ENCODE data around the gene PROM1.

The PROM1 gene

GRCh38 chr4:16029886-16030285, 53.9 kb downstream of the PROM1 start:
- no peak for DNase-seq (ENCODE audit: low read depth, low spot score)

DNA sequence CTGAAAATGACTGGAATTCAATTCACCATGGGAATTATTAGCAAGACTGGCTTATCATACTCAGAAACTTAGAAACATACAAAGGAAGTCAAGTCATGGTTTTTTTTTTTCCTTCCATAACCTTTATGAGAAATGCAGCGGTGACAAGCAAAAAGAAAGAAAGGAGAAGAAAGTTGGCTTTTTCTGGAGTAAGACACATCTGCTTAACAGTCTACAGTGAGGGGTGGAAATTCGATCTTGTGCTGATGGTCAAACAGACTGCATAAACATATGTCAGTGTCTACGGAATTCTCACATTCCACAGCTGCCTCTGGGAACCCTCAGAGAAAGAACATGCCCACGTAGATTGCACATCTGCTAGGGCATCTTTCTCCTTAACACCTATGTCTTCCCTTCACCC, 54.6 kb downstream of the PROM1 start:
- no peak for DNase-seq (ENCODE audit: low read depth, low spot score)

DNA sequence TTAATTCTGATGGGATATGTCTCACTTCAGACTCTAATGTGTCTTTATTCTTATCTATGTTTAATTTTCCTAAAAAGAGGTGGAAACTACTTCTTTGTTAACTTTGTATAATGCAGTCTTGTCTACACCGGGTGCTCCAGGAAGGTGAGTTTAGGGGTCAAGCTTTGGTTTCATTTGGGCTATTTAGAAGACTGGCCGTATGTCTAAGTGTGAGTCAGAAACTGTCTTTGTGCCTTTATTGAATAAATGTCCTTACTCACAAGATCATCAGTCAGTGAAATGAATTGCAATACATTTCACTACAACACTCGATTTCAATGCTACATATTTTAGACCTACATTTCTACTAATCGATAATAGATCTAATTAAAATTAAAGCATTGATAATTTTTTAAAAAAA, 56.2 kb downstream of the PROM1 start:
- no peak for DNase-seq (ENCODE audit: low read depth, low spot score)

DNA sequence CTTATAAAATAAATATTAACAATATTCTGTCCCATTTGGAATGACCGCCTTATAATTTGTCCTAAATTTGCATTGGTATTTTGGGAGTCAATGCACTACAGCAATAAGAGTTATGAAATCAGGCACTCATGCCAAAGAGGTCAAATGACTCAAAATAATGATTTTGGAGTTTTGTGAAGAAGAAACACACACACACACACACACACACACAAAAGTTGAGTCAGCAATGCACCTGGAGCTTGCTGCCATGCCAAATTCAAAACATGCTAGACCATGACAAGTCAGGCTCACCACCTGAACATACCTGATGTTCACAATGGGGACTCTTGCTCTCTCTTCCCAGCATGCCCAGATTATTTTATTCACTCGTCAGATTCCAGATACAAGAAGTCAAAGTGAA, 56.7 kb downstream of the PROM1 start:
- no peak for DNase-seq (ENCODE audit: low read depth, low spot score)

DNA sequence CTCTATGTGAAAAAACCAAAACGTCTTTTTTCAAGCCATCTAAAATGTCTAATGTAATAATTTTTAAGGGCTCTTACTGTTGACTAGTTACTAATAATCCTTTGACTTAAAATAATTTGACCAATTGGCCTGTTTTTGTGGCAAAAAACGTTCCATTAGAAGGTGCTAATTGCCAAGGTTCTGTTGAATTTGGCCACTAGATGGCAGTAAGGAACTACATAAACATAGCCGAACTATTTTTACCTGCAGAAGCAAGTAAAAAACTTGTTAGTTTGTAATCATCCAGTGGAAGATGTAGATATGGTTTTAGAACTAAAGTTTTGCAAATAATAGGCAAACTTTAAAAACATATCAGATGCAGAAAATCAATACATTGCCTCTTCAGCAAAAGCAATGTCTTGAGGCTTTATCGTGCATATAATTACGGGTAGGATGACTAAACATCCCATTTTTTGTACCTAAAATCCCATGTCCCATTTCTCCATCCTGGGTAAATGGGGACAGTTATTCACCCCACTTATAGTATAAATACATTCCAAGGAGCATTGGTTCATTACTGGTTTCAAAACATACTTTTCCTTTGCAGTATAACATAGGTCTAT, 57.6 kb downstream of the PROM1 start:
- no peak for DNase-seq (ENCODE audit: low read depth, low spot score)

DNA sequence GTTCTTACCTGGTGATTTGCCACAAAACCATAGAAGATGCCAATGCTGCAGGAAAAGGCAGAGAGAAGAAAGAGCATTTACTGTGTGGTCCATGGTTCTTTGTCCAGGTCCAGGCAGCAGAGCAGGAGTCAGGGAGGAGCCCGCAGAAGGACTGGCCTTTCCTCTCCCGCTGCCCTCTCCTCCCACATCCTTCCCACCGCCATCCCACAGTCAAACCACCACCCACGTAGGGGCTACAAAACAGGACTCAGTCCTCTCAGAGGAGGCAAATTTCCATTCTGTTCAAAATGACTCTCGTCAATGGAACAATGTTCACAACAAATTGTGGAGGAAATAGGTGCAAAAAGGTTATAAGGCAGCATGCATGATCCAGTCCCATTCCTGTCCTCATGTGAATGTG, 58.6 kb downstream of the PROM1 start:
- DNase-seq (ENCODE audit: low read depth, low spot score) = no peak

- no peak for DNase-seq (ENCODE audit: low read depth, low spot score)
These were observed 59.9 kb downstream of the PROM1 start for GRCh38 chr4:16023776-16024408.

DNA sequence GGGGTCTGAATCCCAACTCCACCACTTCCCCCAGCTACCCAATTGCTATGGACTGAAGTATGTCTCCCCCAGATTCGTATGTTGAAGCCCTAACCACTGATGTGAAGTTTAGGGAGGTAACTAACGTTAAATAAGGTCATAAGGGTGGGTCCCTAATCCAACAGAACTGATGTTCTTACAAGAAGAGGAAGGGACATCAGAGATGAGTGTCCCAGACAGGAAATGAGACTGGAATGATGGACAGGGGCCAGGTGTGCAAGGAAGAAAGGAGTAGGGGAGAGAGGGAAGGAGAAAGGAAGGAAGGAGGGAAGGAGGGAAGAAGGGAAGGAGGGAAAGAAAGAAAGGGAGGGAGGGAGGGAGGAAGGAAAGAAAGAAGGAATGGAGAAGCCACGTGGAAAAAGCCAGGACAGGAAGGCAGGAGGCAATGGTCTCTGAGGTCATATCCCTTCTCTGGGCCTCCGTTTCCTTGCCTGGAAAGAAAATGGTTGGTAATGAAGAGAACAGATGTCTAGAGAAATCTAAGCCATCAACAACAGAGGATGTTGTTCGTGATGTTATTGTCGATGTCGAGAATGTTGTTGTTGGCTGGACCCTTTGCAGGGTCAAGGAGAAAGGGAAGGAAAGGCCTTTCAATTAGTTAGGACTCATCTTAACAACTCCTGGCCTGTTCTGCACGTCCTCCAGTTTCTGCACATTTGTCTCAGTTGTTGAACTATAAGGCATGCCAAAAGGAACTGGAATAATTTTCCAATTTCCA, 61.8 kb downstream of the PROM1 start:
- DNase-seq (ENCODE audit: low read depth, low spot score) = no peak

GRCh38 chr4:16019649-16020048, 64.2 kb downstream of the PROM1 start:
- no peak for DNase-seq (ENCODE audit: low read depth, low spot score)

DNA sequence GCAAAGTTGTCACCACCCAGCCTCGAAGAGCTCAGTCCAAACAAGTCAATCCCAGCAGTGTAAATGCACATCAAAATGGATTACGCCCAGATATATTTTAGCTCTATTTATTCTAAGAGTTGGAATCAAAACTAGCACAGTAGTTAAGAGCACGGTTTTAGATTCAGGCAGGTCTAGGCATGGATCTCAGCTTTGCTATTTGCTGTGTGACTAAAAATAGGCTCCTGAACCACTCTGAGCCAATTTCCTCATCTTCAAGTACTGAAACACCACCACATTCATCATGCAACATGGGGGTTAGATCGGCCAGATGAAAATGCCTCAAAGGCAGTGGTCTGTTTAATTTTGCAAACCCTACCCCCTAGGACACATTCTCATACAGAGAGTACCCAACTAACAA, 65.0 kb downstream of the PROM1 start:
- no peak for DNase-seq (ENCODE audit: low read depth, low spot score)

GRCh38 chr4:16018061-16018676, 65.7 kb downstream of the PROM1 start:
- DNase-seq (ENCODE audit: low read depth, low spot score) = no peak

- no peak for DNase-seq (ENCODE audit: low read depth, low spot score)
These were observed 67.3 kb downstream of the PROM1 start for GRCh38 chr4:16016536-16016935.

DNA sequence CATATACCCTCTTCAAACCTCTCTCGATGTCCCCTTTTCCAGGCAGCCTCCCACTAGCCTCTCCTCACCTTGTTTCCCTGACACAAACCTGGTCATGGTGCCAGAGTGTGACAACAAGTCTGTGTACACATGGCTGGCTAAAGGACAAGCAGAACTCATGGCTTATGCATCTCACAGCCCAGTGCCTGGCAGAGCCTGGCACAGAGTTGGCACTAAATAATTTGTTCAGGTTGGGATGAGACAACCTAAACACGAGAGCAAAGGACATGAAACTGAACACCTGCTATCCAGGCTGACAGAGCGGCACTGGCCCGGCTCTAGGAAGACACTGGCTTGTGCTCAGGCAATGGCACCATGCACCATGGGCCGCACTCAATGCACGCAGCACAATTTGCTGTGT, 72.7 kb downstream of the PROM1 start:
- DNase-seq (ENCODE audit: low read depth, low spot score) = no peak

DNA sequence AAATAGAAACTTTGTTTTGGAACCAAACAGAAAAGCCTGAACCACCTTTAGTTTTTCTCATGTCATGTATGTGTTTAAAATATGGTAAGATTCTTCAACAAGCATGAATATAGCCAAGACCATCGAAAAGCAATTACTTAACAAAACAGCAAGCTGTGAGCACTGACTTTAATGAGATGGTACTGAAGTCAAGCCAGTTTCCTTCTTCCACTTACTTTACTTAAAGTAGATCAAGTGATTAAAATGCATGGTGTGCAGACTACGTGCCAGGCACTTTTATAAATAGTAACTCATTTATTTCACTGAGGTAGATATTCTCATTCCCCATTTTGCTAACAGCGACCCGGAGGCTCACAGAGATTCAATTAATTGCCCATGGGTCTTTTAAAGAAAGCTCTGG, 74.7 kb downstream of the PROM1 start:
- no peak for DNase-seq (ENCODE audit: low read depth, low spot score)

DNA sequence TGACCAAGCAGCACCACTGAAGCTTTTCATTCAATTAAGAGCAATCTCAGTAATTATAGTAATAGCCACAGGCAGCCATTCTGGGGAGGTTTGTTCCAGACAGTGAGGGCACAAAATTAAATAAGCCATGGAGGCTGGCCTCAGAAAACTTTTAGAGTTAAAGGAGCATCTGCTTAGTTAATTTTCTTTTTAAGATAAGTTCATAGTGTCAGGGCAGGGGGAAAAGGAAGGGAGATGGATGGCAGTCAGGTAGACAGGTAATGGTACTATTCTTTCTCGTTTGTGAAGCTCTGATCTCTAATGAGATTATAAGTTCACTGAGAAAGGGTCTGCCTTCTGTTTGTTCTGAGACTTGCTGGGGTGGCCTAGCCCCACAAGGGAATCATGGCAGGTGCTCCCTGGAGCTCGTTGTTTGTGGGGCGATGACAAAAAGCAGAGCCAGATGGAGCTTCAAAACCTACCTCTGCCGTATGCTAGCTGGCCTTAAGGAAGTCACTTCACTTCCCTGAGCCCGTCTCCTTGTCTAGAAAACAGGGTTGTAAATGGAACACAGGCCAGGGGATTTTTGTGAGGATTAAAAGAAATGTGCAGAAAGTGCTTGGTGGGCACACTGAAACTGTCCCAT, 76.2 kb downstream of the PROM1 start:
- no peak for DNase-seq (ENCODE audit: low read depth, low spot score)

GRCh38 chr4:16006771-16007446, 76.9 kb downstream of the PROM1 start:
- no peak for DNase-seq (ENCODE audit: low read depth, low spot score)

DNA sequence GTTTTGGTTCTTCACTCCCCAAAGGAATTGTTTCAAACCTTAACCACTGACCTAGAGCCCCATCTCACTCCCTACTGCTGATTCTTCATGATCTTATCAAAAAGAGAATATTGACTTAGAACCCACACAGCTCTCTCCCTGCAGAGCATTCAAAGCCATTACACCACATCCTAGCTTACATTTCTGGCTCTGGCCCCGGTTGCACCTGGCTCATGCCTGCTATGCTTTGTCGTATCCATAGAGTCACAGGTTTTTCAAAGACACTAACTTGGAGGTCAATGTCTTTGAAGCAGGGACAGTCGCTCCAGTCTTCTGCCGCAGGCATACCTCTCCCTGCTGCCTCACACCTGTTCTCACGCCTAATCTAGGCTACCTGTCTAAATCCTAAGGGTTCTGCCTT, 78.1 kb downstream of the PROM1 start:
- no peak for DNase-seq (ENCODE audit: low read depth, low spot score)

DNA sequence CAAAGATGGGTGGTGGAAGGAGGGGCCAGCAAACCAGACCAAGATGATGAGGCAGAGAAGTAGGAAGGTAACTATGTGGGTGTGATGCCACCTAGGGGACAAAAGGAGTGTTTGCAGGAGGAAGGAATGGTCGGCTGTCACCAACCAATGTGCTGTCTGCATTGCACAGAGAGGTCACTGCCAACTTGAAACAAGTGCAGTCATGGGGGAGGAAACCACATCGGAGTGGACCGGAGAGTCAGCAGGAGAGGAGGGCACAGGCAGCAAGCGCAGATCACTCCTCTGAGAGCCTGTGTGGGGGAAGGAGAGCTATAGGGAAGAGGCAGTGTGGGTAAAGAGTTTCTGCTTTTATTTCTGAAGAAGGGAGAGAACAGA, 82.4 kb downstream of the PROM1 start:
- peak; percentile 74 for DNase-seq (ENCODE audit: low read depth, low spot score)

DNA sequence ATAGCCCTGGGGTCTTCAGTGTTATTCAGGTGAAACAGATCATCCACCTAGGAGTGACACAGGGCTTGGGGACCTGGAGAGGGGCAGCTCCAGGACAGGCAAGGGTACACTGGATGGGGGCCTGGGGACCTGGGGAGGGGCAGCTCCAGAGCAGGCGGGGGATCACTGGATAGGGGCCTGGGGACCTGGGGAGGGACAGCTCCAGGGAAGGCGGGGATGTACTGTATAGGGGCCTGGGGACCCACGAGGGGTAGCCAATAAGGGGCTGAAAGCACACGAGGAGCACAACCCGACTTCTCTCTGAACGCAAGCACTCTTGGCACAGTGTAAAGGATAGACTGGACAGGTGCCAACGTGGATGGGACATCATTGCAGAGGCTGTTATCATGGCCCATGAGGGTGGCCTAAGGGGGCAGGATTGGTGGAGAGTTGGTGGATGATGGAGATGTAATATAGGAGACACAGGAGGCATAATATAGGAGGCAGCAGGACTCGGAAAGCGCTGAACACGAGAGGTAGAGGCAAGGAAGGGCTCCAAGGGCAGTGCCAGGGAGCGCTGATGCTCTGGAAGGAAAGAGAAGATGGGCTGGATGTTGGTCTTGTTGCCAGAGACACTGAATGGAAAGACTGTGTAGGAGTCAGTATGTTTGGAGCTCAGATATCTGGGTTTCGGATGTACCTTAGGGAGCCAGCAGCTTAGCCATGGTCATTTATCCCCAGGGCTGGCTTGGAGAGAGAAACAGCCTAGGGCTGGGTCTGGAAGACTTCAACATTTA, 82.9 kb downstream of the PROM1 start:
- DNase-seq (ENCODE audit: low read depth, low spot score) = no peak

DNA sequence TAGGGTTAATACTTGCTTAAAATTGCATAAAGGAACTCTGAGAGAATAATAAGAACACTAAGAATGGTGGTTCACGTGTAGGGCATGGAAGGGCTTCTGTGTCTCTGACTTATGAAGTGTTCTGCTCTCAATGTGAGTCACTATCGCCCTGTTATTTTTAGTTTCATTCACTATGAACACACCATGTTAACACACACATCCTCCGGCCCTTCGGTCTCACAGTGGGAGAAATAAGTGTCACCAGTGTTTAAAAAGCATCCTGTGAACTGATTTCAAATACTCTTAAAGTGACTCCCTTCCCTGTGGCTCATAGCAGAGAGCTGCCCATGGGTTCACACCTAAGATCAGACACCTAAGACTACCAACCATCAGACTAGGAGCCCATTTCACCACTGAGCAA, 87.0 kb downstream of the PROM1 start:
- no peak for DNase-seq (ENCODE audit: low read depth, low spot score)

DNA sequence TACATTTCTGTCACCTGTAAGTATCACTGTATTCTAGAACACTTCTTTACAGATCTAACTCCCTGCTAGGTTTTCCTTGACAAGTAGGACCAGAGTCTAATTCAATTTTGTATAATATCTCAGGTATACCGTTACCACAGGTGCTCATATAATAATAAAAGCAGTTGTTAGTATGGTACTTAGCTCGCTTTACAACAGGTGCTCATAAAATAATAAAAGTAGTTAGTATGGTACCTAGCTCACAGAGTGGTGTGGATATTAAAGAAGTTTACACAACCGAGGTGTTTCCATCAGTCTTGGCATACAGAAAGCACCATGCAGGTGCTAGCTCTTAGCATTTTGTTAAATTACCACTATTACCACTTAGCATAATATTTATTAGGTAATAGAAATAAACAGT, 88.0 kb downstream of the PROM1 start:
- DNase-seq (ENCODE audit: low read depth, low spot score) = no peak
